ENCODE data around the gene SLC4A2. TPM values are rescaled to one million over a fixed set of nuclear protein-coding genes. Genes with fewer than 3 reads are reported as not detected.

The SLC4A2 gene
- total RNA-seq, 4 donors from 2014 or later, result 48.5 to 109 (median 69.0) TPM

DNA sequence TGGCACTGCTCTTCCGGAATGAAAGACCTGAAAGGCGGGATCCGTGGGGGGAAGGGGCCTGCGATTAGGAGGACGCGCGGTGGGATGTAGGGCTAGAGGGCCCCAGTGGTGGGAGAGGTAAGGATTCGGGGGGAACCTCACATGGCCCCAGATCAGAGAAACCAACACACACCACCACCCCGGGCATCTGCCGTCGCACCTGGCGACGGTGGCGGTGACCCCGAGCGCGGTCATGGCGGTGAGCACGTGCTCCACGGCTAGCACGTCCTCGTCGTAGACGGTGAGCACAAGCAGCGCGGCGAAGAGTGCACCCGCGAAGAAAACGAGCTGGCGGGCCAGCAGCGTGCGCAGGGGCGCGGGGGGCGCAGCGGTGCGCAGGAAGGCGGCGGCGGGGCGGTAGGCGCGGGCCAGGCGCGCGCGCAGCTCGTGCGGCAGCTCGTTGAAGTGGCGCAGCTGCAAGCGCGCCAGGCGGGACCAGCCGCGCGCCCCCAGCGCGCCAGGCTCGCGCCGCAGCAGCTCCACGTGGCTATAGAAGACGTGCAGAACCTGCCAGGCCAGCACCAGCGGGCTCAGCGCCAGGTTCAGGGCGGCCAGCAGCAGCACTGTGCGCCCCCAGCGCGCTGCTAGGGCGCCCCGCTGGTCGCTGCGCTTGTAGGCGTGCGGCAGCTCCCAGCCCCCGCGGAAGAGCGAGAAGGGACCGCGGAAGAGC is 40.8 kb upstream of the SLC4A2 start:
- no peak overlapping the region for H3K4me3 ChIP-seq (replicated peaks in 1 of 3)
- intact Hi-C loops (cut with DNase I), result no loop called here
- H3K9me3 ChIP-seq, result no peaks in the 10 kb centered on the region
- TF ChIP-seq POLR2A (IDR thresholded peaks at IDR 0.05), result no peak
- TF ChIP-seq, protein P1, sequence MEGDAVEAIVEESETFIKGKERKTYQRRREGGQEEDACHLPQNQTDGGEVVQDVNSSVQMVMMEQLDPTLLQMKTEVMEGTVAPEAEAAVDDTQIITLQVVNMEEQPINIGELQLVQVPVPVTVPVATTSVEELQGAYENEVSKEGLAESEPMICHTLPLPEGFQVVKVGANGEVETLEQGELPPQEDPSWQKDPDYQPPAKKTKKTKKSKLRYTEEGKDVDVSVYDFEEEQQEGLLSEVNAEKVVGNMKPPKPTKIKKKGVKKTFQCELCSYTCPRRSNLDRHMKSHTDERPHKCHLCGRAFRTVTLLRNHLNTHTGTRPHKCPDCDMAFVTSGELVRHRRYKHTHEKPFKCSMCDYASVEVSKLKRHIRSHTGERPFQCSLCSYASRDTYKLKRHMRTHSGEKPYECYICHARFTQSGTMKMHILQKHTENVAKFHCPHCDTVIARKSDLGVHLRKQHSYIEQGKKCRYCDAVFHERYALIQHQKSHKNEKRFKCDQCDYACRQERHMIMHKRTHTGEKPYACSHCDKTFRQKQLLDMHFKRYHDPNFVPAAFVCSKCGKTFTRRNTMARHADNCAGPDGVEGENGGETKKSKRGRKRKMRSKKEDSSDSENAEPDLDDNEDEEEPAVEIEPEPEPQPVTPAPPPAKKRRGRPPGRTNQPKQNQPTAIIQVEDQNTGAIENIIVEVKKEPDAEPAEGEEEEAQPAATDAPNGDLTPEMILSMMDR (IDR thresholded peaks at IDR 0.05), result peak in 1 of 6 experiments; percentile 4
- WGBS, 2 donors, result 3% methylated on average over 39 of the region's 82 CpGs; no CpG with 5 or more reads in 1 of the 2 donors
- DNase-seq, result peak; percentile 40 to 56
- H3K27ac ChIP-seq, result no peak overlapping the region
- no peaks in the 10 kb centered on the region for H3K36me3 ChIP-seq
- peaks cover under 1% of the 10 kb centered on the region for H3K27me3 ChIP-seq
- peaks cover 4 to 21% of the 10 kb centered on the region in 2 donors for H3K4me1 ChIP-seq

DNA sequence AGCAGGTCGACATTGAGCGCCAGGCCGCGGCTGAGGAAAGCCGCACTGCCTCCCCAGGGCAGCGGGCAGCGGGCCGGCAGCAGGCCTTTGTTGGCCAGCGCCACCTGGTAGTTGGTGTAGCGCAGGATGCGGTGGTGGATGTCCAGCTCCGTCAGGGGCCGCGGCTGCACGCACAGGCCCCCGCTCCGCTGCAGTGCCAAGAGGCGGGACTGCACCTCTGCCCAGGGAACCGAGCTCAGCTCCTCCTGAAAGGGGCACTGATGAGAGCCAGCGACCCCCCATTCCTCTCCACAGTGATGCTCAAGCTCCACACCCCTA is 40.3 kb upstream of the SLC4A2 start:
- Histone ChIP-seq H3K36me3 (no peaks in the 10 kb centered on the region), H3K27me3 (no peaks in the 10 kb centered on the region), H3K9me3 (no peaks in the 10 kb centered on the region), H3K4me3 (replicated peaks in 1 of 3) (no peak overlapping the region), H3K27ac (no peak overlapping the region), H3K4me1 (peaks cover 0 to 16% of the 10 kb centered on the region in 2 donors)
- no peak for TF ChIP-seq POLR2A (IDR thresholded peaks at IDR 0.05)
- TF ChIP-seq, protein P1 (IDR thresholded peaks at IDR 0.05), result no peak
- 8 to 38% methylated on average over 3 to 4 of the region's 20 CpGs for WGBS, 2 donors
- DNase-seq, result no peak
- intact Hi-C loops (cut with DNase I), result no loop called here

- no peaks in the 10 kb centered on the region for H3K9me3 ChIP-seq
- no peaks in the 10 kb centered on the region for H3K36me3 ChIP-seq
- TF ChIP-seq, protein P1 (IDR thresholded peaks at IDR 0.05), result no peak
- no peak for TF ChIP-seq POLR2A (IDR thresholded peaks at IDR 0.05)
- no peak overlapping the region for H3K27ac ChIP-seq
- no peaks in the 10 kb centered on the region for H3K27me3 ChIP-seq
- WGBS, 2 donors, result 38 to 51% methylated on average over 7 of the region's 7 CpGs
- no peak for DNase-seq
- intact Hi-C loops (cut with DNase I), result no loop called here
- H3K4me3 ChIP-seq (replicated peaks in 1 of 3), result no peak overlapping the region
- peaks cover 0 to 16% of the 10 kb centered on the region in 2 donors for H3K4me1 ChIP-seq
Observed at GRCh38 chr7:151020231-151020630, 39.2 kb upstream of the SLC4A2 start.

DNA sequence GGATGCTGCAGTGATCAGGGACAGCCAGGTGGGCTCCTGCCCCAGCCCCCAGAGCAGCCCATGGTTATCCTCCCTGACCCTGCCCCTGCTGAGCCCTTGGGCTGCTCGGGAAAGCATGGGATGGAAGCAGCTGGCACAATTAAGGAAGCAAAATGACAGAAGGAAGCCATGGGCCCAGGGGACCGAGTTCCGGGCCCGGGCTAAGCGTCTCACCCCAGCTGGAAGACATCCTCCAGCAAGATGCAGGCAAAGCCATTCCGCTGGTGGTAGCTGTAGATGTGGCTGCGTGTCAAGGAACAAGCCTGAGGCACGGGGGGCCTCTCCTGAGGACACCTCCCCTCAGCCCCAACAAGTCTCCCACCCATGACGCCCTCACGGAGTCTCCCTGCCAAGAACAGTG is 36.2 kb upstream of the SLC4A2 start:
- Histone ChIP-seq H3K9me3 (no peaks in the 10 kb centered on the region), H3K36me3 (no peaks in the 10 kb centered on the region), H3K27me3 (no peaks in the 10 kb centered on the region), H3K4me3 (replicated peaks in 1 of 3) (no peak overlapping the region), H3K27ac (no peak overlapping the region), H3K4me1 (peaks cover 3 to 18% of the 10 kb centered on the region in 2 donors)
- WGBS, 2 donors, result 69 to 74% methylated on average over 5 to 8 of the region's 10 CpGs
- no peak for DNase-seq
- TF ChIP-seq, protein P1 (IDR thresholded peaks at IDR 0.05), result no peak
- TF ChIP-seq POLR2A (IDR thresholded peaks at IDR 0.05), result no peak
- intact Hi-C loops (cut with DNase I), result no loop called here

DNA sequence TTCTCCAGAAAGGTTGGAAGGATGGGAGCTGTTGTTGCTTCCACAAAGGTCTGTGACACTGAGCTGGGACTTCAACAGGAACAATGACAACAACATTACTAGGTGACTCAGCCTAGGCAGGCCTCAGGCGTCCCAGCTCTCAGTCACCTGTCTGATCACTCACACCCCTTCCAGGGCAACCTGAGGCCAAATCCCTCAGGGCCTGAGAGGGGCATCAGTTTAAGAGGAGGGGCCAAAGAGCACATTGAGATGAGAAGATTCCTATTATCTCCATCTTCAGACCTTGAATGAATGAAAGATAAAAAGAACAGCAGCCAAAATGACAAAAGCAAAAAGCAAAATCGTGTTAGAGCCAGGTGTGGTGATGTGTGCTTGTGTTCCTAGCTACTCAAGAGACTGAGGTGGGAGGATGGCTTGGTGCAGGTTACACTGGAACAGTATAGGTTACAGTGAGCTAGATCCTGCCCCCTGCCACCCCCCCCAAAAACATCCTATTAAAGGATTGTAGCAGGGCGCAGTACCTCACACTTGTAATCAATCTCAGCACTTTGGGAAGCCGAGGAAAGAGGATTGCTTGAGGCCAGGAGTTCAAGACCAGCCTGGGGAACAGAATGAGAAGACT is 34.8 kb upstream of the SLC4A2 start, which contains the start of gene ATG9B:
Gene ATG9B (minus strand): TSS at position 60 of the 622 bp plus-strand sequence. CDS start 71 bp downstream, outside the sequence.
- TF ChIP-seq, protein P1 (IDR thresholded peaks at IDR 0.05), result no peak
- TF ChIP-seq POLR2A (IDR thresholded peaks at IDR 0.05), result no peak
- Histone ChIP-seq H3K9me3 (no peaks in the 10 kb centered on the region), H3K4me3 (replicated peaks in 1 of 3) (no peak within 1 kb of the TSS), H3K27me3 (no peaks in the 10 kb centered on the region), H3K27ac (no peak within 1 kb of the TSS), H3K4me1 (peaks cover 8 to 17% of the 10 kb centered on the region in 2 donors), H3K36me3 (no peaks in the 10 kb centered on the region)
- intact Hi-C loops (cut with DNase I), result no loop called here
- DNase-seq, result no peak
- WGBS, 2 donors, result 86 to 90% methylated on average over 4 of the region's 4 CpGs
